ENCODE measurements around the gene MYORG.

Gene MYORG

GRCh38 chr9:34384368-34385165, 7.9 kb upstream of the MYORG start:
- no peak for DNase-seq (ENCODE audit: low read depth)

GRCh38 chr9:34383904-34384303, 7.2 kb upstream of the MYORG start:
- DNase-seq (ENCODE audit: low read depth): no peak

- no peak for DNase-seq (ENCODE audit: low read depth)
These were observed 6.2 kb upstream of the MYORG start for GRCh38 chr9:34382879-34383278.

DNA sequence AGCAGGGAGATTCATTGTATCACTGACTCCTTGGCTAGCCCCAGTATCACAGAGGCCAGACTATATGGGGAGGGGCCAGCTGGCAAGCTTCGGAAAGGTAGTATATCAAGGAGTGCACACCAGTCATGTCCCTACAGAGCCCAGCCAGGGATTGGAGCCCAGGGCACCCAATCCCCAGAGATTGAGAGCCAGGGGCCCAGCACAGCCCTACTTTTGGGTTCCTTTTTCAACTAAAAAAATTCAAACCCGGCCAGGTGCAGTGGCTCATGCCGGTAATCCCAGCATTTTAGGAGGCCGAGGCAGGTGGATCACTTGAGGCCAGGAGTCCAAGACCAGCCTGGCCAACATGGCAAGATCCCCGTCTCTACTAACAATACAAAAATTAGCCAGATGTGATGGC, 5.4 kb upstream of the MYORG start:
- DNase-seq (ENCODE audit: low read depth): no peak

DNA sequence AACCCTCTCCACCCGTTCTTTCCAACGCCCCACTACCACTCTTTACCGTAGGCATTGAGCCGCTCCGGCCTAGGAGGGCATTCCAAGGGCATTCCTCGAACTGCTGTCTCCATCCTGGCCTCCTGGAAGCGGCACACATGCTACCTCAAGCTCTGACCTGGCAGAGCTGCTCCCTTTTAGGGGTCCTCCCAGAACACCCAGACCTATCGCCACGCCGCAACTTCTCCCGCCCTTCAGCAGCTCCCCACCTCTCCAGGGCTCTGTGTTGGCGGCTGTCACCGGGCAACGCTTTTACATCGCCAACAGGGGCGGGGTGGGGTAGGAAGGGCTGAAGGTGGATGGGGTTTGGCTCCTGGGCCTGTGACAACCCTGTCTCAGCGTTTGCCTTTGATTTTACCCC, 4.6 kb upstream of the MYORG start:
- DNase-seq (ENCODE audit: low read depth): no peak

GRCh38 chr9:34380511-34381315, 4.0 kb upstream of the MYORG start:
- peak; percentile 69 for DNase-seq (ENCODE audit: low read depth)

GRCh38 chr9:34380034-34380510, 3.4 kb upstream of the MYORG start:
- DNase-seq (ENCODE audit: low read depth): no peak

GRCh38 chr9:34379334-34380033, 2.8 kb upstream of the MYORG start:
- DNase-seq (ENCODE audit: low read depth): peak; percentile 81

DNA sequence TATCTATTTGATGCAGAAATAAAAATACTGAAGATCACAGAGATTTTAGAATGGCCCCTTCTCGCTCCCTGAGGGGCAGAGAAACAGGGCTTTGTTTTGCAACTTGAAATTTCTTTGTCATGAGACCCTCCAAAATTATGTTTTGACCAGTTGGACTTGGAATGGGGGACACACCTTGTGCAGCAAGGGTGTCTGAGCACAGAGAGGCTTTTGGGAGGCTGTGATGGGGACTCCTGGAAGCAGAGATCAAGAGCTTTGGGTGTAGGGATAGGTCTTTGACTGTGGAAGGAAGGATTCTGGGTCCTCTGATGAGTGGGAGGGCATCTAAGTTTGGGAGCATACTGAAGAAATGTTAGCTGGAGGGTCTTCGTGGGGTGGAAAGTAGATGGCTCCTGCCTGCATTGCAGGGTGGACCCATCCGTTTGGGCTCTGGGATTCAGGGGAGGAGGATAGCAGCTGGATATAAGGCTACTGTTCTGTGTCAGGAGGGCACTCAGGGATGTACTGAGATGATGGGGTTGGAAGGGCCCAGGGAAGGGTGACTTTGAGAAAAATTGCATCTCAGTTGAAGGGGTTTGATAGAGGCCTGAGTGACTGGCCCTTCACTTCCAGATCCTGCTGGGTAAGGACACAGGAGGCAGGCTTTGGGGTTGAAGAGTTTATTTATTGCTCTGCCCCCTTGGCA, 1.8 kb upstream of the MYORG start:
- DNase-seq (ENCODE audit: low read depth): no peak

GRCh38 chr9:34377404-34377746, 677 bp upstream of the MYORG start:
- DNase-seq (ENCODE audit: low read depth): no peak

GRCh38 chr9:34375901-34376595, 650 bp downstream of the MYORG start:
- DNase-seq (ENCODE audit: low read depth): peak; percentile 29

DNA sequence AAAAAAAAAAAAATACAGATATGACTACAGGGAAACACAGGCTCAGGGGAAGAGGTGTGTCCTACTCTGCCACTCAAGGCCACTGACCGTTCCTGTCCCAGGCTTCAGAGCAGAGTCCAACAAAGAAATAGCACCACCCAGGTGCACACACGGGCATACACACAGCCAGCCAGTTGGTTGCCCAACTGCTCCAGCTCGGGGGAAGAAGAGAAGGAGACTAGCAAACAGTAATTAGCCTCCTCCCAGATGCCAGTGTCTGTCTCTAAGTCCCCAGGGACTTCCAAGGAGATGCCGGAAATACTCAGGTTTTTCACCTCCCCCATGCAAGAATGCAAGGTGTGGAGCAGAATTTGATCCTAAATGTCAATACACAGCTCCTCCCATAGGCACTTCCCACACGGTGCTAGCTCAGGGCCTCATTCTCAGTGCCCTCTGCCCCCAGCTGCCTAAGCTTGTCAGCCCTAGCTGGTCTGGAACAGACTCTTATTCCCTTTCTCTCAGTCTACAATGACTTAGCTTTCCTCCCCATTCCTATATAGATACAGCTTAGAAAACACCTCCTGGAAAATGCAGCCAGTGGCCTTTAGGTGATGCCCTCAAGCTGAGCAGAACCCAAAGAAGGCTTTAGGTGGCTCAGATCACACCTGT, 1.7 kb downstream of the MYORG start:
- no peak for DNase-seq (ENCODE audit: low read depth)

- DNase-seq (ENCODE audit: low read depth): no peak
These were observed 2.4 kb downstream of the MYORG start for GRCh38 chr9:34374339-34374738.

DNA sequence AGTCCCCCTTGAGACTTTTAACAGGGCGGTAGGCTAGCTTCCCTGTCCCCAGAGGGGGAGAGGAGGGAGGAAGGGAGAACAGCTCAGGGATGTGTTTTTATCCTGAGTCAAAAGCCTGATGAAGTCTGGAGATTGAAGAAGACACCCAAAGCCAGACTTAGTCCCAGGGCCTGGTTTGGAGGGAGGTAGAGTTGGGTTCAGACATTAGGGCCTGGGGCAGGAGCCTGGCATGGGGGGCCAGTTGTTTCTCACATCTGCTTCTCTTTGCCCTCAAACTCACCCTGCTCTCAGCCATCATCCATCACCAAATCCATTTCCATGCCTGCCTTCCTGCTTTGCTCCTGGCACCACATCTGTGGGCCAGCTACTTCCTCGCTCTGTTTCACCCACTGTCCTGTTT, 2.9 kb downstream of the MYORG start:
- no peak for DNase-seq (ENCODE audit: low read depth)

GRCh38 chr9:34372467-34373011, 4.2 kb downstream of the MYORG start:
- no peak for DNase-seq (ENCODE audit: low read depth)

DNA sequence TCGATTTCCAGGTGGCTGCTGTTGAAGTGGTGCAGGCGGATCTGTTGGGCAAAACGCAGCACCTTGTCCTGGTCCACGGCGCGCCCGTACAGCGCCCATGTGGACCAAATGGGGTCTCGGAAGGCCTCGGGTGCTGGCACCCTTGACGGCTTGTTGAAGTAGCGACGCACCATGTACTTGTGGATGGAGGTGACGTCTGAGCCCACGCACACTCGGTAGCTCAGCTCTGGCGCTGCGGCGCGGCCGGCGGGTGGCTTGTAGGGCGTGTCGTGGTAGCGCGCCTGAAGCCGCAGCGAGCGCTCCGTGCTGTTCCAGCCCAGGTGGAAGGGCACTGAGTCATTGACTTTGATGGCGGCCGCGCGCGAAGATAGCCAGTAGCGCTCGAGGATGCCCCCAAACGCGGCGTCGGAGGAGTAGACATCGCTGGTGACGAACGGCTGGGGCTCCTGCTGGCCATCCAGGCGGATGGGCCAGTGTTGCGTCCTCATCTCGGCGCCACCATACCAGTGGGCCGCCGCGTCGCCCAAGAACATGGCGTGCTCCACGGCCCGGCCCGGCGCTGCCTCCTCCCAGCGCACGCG, 4.7 kb downstream of the MYORG start:
- no peak for DNase-seq (ENCODE audit: low read depth)

- DNase-seq (ENCODE audit: low read depth): no peak
These were observed 5.5 kb downstream of the MYORG start for GRCh38 chr9:34370970-34371880.

GRCh38 chr9:34370335-34370969, 6.2 kb downstream of the MYORG start:
- DNase-seq (ENCODE audit: low read depth): no peak

DNA sequence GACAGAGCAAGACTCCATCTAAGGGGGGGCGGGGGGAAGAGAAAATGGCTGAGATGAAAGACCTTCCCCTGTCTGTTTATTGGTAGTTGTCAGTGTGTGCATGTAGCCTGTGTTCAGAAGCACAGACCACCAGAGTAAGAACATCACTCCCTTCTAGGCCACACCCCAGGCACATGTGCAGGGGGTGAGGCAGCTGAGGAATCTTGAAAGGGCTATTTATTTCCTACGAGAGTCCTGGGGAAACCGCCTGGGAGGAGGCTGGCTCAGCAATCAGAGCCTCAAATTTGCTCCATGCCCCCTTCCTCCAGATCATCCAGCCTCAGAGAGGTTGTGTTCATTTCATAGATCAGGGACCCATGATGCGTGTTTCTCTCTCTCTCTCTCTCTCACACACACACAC, 7.1 kb downstream of the MYORG start:
- no peak for DNase-seq (ENCODE audit: low read depth)

All from activated T-helper 9 cell treated with anti-CD3 and anti-CD28 coated beads, Interleukin-2, amount 50 U/mL, for 16 hours (primary cell).